ENCODE measurements around the gene DHRSX.

- TF ChIP-seq CTCF (IDR thresholded peaks at IDR 0.05) (no peak), POLR2AphosphoS5 (IDR thresholded peaks at IDR 0.05) (no peak), POLR2A (IDR thresholded peaks at IDR 0.05) (no peak)
Measured at GRCh38 chrX:2342281-2342688, 158.5 kb downstream of the DHRSX start.

Data from prostate gland (tissue), 2 donors.